Measurements from ENCODE around the gene WWOX.

DNA sequence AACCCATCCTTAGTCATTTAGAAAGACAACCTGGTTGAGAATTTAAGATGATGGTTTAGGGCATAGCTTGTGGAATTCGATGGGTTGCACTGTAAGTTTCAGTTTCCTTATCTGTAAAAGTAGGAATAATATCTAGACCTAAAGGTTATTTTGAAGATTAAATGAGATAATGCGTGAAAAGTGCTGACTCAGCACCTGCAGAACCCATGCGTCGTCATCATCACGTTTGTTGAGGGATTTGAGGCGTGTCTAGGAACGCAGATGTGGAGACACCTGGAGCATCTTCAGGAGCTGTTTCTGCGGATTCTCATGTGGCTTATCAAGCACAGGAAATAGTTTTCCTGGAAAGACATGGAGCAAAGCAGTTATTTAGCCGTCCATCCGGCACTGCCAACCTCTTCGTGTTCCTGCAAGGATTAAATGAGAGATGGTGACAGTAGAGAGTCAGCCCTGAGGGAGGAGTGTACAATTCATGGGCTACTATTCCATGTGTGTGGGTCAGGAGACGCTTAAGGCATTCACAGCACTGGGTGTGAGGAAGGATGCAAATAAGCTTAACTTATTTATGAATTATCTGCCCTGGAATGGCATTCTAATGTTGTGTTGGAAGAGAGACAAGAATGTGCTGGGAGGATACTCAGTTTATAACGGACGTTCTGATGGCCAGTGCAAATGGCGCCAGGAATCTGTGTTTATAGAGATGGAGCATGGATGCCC is 965.0 kb downstream of the WWOX start:
- TF ChIP-seq, protein P1, sequence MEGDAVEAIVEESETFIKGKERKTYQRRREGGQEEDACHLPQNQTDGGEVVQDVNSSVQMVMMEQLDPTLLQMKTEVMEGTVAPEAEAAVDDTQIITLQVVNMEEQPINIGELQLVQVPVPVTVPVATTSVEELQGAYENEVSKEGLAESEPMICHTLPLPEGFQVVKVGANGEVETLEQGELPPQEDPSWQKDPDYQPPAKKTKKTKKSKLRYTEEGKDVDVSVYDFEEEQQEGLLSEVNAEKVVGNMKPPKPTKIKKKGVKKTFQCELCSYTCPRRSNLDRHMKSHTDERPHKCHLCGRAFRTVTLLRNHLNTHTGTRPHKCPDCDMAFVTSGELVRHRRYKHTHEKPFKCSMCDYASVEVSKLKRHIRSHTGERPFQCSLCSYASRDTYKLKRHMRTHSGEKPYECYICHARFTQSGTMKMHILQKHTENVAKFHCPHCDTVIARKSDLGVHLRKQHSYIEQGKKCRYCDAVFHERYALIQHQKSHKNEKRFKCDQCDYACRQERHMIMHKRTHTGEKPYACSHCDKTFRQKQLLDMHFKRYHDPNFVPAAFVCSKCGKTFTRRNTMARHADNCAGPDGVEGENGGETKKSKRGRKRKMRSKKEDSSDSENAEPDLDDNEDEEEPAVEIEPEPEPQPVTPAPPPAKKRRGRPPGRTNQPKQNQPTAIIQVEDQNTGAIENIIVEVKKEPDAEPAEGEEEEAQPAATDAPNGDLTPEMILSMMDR (IDR thresholded peaks at IDR 0.05): no peak
- TF ChIP-seq POLR2A (IDR thresholded peaks at IDR 0.05): no peak

All from thyroid gland (tissue), 4 donors.